ENCODE results near the gene CUZD1. TPM values are rescaled to one million over a fixed set of nuclear protein-coding genes. Genes with fewer than 3 reads are reported as not detected.

Gene CUZD1
- total RNA-seq, 1 donor from 2014 or later, result 0.35 TPM

DNA sequence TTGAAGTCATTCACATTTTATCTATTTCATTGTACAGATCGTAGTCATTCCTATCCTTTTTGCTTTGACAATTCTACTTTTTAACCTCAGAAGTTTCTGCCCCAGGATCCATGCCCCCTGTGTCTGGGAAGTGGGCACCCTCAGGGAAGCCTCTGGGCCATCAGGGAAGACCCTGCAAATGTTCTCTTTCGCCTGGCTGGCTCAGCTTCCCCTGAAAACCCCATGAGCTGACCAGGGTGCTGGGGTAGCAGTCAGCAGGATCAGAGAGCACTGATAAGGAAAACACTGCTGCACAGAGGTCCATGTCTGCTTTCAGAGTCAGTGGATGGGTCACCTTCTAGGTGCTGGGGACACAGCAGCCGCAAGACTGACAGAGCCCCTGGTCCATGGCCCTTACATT, 23.8 kb downstream of the CUZD1 start:
- no peak for DNase-seq (ENCODE audit: extremely low read depth, low read depth, low spot score)

DNA sequence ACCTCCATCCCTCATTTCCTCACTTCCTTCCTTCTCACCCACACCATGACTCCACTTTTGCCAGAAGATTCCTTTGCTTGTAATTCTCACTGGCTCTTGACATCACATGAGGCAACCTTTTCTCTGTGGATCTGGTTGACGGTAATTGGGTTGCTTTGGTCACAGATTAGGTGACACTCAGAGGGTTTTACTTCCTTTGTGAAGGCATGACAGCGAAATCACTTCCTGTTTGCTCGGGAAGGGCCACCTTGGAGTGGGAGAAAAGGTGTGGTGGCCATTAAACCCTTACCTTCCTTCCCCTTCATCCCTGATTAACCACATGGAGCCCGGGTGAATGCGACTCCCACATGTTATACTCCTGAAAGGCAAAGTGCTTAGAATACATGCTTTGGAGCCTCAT, 30.2 kb downstream of the CUZD1 start:
- DNase-seq (ENCODE audit: extremely low read depth, low read depth, low spot score), result no peak

DNA sequence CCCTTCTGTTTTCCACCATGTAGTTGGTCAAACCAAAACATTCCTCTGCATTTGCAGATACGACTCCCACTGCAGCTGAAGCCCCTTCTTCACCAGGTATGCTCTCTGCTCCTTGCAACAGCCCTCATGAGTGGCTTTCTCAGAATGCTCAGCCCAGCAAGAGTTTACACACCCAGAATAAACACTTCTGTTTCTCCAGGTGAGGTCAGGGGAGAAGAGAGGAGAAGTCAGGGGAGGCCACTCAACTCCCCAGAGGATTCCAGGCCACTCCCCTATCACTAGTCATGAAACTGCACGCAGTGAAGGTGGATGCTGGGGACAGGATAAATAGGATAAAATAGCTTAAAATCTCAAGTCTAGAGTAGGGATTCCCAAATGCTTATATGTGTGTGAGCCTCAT, 31.2 kb downstream of the CUZD1 start:
- DNase-seq (ENCODE audit: extremely low read depth, low read depth, low spot score), result no peak

DNA sequence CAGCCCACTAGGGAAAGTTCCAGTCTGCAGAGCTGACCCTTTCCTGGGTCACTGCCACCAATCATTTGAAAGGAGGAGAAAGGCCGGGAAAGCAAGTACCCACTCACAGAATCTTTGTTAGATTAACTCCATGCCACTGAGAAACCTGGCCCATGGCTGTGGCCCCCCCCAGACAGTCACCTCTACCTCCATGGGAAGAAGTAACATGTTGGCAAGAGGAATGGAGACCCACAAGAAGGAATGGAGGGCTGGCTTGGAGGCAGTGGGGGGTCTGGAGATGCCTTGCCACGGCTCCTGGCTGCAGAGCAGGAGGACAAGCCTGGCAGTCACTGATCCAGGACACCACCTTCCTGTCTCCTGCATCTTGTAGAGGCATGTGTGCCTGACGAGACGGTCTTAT, 32.9 kb downstream of the CUZD1 start:
- DNase-seq (ENCODE audit: extremely low read depth, low read depth, low spot score), result no peak

DNA sequence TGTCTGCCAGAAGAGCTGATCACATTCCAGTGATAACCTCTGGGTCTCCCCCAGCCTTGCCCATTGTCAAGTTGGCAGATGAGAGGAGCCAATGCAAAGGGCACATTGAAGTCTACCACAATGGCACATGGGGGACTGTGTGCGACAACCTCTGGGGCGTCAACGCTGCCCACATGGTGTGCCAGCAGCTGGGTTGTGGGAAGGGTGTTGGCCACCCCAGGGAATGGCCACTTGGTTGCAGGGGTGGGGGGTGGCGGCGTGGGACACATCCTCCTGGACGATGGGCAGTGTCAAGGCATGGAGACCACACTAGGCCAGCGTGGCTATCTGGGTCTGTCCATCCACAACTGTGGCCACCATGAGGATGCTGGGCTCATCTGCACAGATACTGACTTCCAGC, 43.4 kb downstream of the CUZD1 start:
- no peak for DNase-seq (ENCODE audit: extremely low read depth, low read depth, low spot score)

DNA sequence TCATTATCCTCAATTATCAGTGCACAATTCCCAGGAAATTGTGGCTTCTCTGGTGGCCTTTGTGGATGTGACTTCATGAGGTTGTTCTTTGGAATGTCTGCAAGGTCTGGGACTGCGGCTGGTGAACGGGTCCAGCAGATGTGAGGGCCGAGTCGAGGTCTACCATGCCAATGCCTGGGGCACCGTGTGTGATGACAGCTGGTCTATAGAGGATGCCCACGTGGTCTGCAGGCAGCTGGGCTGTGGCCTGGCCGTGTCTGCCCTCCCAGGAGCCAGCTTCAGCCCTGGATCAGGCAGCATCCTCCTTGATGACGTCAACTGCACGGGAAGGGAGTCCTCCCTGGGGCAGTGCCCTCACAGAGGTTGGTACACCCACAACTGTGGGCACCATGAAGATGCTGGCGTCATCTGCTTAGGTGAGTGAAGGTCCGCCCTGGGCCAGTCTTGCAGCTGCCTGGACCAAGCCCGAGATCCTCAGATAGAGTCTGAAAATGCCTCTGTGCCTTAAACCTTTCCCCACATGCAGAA, 46.9 kb downstream of the CUZD1 start:
- no peak for DNase-seq (ENCODE audit: extremely low read depth, low read depth, low spot score)

DNA sequence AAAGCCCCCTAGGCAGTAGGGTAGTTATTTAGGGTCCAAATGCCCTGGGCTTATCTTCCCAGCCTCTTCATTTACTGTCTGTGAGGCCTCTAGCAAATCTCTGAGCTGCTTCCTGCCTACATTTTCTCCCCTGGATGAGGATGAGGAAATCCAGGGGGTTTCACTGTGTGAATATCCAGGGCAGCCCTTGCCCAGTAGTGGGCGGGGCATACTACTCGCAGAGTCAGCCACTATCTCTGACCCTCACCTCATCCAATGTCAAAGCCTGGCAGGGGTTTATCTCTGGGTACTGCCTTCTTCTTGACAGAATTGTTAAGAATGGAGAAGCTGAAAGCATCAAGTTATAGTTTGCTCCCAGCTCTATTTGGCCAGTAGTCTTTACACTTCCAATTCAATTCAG, 48.9 kb downstream of the CUZD1 start:
- no peak for DNase-seq (ENCODE audit: extremely low read depth, low read depth, low spot score)

DNA sequence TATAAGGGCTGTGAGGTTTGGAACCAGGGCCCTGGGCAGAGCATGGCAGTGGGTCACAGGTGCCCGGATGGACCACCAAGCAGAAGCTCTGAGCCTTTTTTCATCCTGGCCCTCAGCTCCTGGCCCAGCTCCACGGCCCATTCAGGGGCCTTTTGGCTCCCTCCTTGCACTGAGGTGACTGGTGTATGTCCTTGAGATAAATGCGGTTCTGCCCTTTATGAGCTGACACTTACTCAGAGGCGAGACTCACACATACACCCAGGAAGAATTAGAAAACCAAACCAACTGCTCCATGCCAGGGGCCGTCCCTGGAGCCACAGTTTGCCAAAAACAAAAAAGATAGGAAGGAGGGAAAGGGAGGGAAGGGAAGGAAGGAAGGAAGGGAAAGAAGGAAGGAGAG, 49.7 kb downstream of the CUZD1 start:
- DNase-seq (ENCODE audit: extremely low read depth, low read depth, low spot score), result no peak

DNA sequence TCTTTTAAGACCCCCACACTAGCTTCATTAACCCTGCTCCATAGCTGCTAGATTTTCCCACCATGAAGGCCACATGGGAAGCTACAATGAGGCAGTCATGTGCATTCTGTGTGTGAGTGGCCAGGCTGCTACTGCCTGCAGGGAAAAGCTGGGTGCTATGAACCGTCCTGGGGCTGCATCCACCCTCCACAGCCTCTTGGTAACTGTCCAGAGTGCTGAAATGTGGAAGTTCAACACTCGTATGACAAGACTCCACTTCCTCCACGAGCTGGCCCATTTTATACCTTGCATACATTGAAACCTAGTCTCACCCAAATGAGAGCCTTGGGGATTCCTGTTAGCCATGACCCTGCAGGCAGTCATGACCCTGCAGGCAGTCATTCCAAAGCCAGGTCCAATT, 59.4 kb downstream of the CUZD1 start:
- no peak for DNase-seq (ENCODE audit: extremely low read depth, low read depth, low spot score)

DNA sequence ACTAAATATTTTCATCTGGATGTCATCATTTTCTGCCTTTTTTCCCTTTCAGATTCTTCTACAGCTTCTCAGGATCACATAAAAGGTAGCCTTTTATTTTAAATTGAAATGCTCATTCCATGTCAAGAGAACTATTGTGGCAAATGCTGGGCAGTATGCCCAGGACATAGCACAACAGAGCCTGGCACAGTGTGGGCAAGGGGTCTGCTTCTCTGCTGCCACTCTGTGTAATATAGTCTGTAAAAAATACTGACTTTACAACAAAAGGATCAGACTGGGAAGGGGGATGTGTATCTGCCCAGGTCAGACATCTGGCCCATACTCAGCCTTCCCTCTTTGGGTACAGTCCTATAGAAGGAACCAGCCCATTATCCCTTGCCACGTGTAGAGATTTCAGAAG, 62.7 kb downstream of the CUZD1 start:
- no peak for DNase-seq (ENCODE audit: extremely low read depth, low read depth, low spot score)

Other genes with a start within 250 kb of the CUZD1 start
- gene C10orf120, start 146.0 kb downstream of the CUZD1 start, total RNA-seq, result not detected in 2 replicates
- 3.8 and 4.7 TPM in 2 replicates for gene FAM24B, start 33.7 kb upstream of the CUZD1 start, total RNA-seq
- gene FAM24A, start 64.8 kb upstream of the CUZD1 start, total RNA-seq, result not detected in 2 replicates
- gene C10orf88, start 108.4 kb upstream of the CUZD1 start, total RNA-seq, result 5.1 and 9.6 TPM in 2 replicates
- 1.6 and 5.0 TPM in 2 replicates for gene PSTK, start 134.5 kb upstream of the CUZD1 start, total RNA-seq
- 3.1 and 9.0 TPM in 2 replicates for gene IKZF5, start 162.9 kb upstream of the CUZD1 start, total RNA-seq
- gene ACADSB, start 163.1 kb upstream of the CUZD1 start, total RNA-seq, result 4.4 and 4.7 TPM in 2 replicates